ENCODE data around the gene BTBD9. TPM values are rescaled to one million over a fixed set of nuclear protein-coding genes. Genes with fewer than 3 reads are reported as not detected.

Gene BTBD9
- total and polyA plus RNA-seq, 2 donors (not counting 1 experiment from before 2014, with no cell fraction given) = 4.1 to 48.9 TPM

GRCh38 chr6:38646166-38646878, 6.6 kb upstream of the BTBD9 start:
- no CpG with 5 or more reads among the region's 3 CpGs for WGBS (ENCODE audit: insufficient coverage)
- no peaks in the 10 kb centered on the region for H3K4me1 ChIP-seq (ENCODE audit: control insufficient read depth in 2 of 2, insufficient read depth in 2 of 2, low read length in 2 of 2)
- H3K4me3 ChIP-seq (ENCODE audit: control extremely low read depth in 1 of 5, extremely low read depth in 1 of 5, insufficient read depth in 1 of 5, low read depth in 2 of 5, low read length in 4 of 5) = no peak overlapping the region
- H3K27me3 ChIP-seq (replicated peaks in 1 of 4; ENCODE audit: control extremely low read depth in 1 of 4, control insufficient read depth in 3 of 4, insufficient read depth in 4 of 4, low read length in 3 of 4) = no peaks in the 10 kb centered on the region
- Mint-ChIP-seq H3K4me3 (no peak overlapping the region), H3K27me3 (no peaks in the 10 kb centered on the region), H3K27ac (no peak overlapping the region), H3K4me1 (peaks cover 4% of the 10 kb centered on the region), H3K9me3 (ENCODE audit: insufficient read depth) (no peaks in the 10 kb centered on the region)
- CTCF ChIA-PET = no interaction called here
- no peak for ATAC-seq (ENCODE audit: low read depth)
- H4K20me1 ChIP-seq (ENCODE audit: control insufficient read depth, insufficient read depth, low read length, poor library complexity, severe bottlenecking) = peaks cover 5% of the 10 kb centered on the region
- no peak for DNase-seq
- no peak overlapping the region for H3K9ac ChIP-seq (ENCODE audit: low read length)
- no peak overlapping the region for H3K4me2 ChIP-seq (replicated peaks; ENCODE audit: low read depth, low read length, poor library complexity, severe bottlenecking)
- H3K27ac ChIP-seq (ENCODE audit: low read length in 2 of 2) = no peak overlapping the region
- H3K9me3 ChIP-seq (ENCODE audit: control extremely low read depth in 1 of 3, control insufficient read depth in 2 of 3, insufficient read depth in 1 of 3, low read length in 2 of 3) = no peaks in the 10 kb centered on the region
- H3K79me2 ChIP-seq (ENCODE audit: control insufficient read depth, insufficient read depth, low read length) = peaks cover 13% of the 10 kb centered on the region
- intact Hi-C loops (cut with micrococcal nuclease) = no loop called here
- TF ChIP-seq CTCF (IDR thresholded peaks at IDR 0.05) (no peak), EZH2 (IDR thresholded peaks at IDR 0.05; ENCODE audit: borderline replicate concordance, insufficient read depth, low read depth, low read length, poor library complexity, severe bottlenecking) (no peak)
- POLR2A ChIA-PET = interaction anchor here (0.6 kb wide), 1 partner anchor 22 kb away, joined by 7 read pairs; no protein-coding TSS in a partner anchor
- no peak overlapping the region for H2AFZ ChIP-seq (ENCODE audit: insufficient read depth, low read depth, low read length, poor library complexity, severe bottlenecking)
- no peaks in the 10 kb centered on the region for H3K36me3 ChIP-seq (replicated peaks in 1 of 2; ENCODE audit: control extremely low read depth in 1 of 2, control insufficient read depth in 1 of 2, extremely low read depth in 1 of 2, insufficient read depth in 2 of 2, low read length in 1 of 2)

GRCh38 chr6:38644951-38645350, 5.2 kb upstream of the BTBD9 start:
- ATAC-seq (ENCODE audit: low read depth) (no peak), DNase-seq (no peak)
- intact Hi-C loops (cut with micrococcal nuclease) = no loop called here
- ChIA-PET CTCF (no interaction called here), POLR2A (no interaction called here)
- Mint-ChIP-seq H3K4me1 (peaks cover 14% of the 10 kb centered on the region), H3K27me3 (no peaks in the 10 kb centered on the region), H3K27ac (no peak overlapping the region), H3K9me3 (ENCODE audit: insufficient read depth) (no peaks in the 10 kb centered on the region), H3K4me3 (no peak overlapping the region)
- WGBS (ENCODE audit: insufficient coverage) = no CpG with 5 or more reads among the region's 1 CpG
- no peak overlapping the region for H3K4me3 ChIP-seq (ENCODE audit: control extremely low read depth in 1 of 5, extremely low read depth in 1 of 5, insufficient read depth in 1 of 5, low read depth in 2 of 5, low read length in 4 of 5)
- H3K9me3 ChIP-seq (ENCODE audit: control extremely low read depth in 1 of 3, control insufficient read depth in 2 of 3, insufficient read depth in 1 of 3, low read length in 2 of 3) = no peaks in the 10 kb centered on the region
- peaks cover 9% of the 10 kb centered on the region in 2 donors for H3K4me1 ChIP-seq (ENCODE audit: control insufficient read depth in 2 of 2, insufficient read depth in 2 of 2, low read length in 2 of 2)
- no peak overlapping the region for H3K4me2 ChIP-seq (replicated peaks; ENCODE audit: low read depth, low read length, poor library complexity, severe bottlenecking)
- TF ChIP-seq EZH2 (IDR thresholded peaks at IDR 0.05; ENCODE audit: borderline replicate concordance, insufficient read depth, low read depth, low read length, poor library complexity, severe bottlenecking) (no peak), CTCF (IDR thresholded peaks at IDR 0.05) (no peak)
- peaks cover 5% of the 10 kb centered on the region for H4K20me1 ChIP-seq (ENCODE audit: control insufficient read depth, insufficient read depth, low read length, poor library complexity, severe bottlenecking)
- no peaks in the 10 kb centered on the region for H3K36me3 ChIP-seq (replicated peaks in 1 of 2; ENCODE audit: control extremely low read depth in 1 of 2, control insufficient read depth in 1 of 2, extremely low read depth in 1 of 2, insufficient read depth in 2 of 2, low read length in 1 of 2)
- peaks cover 26% of the 10 kb centered on the region for H3K79me2 ChIP-seq (ENCODE audit: control insufficient read depth, insufficient read depth, low read length)
- no peak overlapping the region for H3K9ac ChIP-seq (ENCODE audit: low read length)
- no peak overlapping the region for H2AFZ ChIP-seq (ENCODE audit: insufficient read depth, low read depth, low read length, poor library complexity, severe bottlenecking)
- H3K27ac ChIP-seq (ENCODE audit: low read length in 2 of 2) = no peak overlapping the region
- no peaks in the 10 kb centered on the region for H3K27me3 ChIP-seq (replicated peaks in 1 of 4; ENCODE audit: control extremely low read depth in 1 of 4, control insufficient read depth in 3 of 4, insufficient read depth in 4 of 4, low read length in 3 of 4)

Measured in B cell (primary cell).